Measurements from ENCODE around the gene SMIM20.
"Not testable (repeated sequence)": the region's sequence is repeated elsewhere in the genome, so short reads cannot be mapped to it uniquely, and the experiment has no call there.

SMIM20 gene

DNA sequence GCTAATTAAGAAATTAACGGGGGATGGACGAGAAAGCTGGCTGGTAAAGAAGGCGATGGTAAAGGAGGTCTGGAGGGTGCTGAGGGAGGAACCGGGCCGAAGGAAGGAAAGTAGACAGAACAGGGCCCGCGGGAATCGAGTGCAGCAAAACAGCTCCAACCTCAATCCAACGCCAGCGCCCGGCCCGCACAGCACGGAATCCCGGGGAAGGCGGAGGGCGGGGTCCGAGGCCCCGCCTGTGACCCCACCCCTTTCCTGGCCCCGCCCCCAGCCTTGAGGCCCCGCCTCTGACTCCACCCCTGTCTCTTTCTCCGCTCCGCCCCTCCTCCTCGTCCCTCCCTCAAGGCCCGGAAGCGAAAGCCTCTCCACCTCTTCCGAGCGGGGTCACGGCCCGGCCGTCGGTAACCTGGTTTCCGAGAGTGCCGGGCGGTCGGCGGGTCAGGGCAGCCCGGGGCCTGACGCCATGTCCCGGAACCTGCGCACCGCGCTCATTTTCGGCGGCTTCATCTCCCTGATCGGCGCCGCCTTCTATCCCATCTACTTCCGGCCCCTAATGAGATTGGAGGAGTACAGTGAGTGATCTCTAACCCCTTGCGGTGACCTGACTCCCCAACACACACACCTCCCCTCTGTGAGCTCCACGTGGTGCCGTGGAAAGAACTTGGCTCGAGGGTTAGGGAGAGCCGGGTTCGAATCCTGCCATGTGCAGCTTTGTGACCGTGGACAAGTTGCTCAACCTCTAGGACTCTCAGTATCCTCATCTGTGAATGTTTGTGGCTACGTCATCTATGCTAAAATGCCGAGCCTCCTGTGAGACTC, at the start of gene SMIM20:
Gene SMIM20, plus strand, starts transcription at position 370 of the 819 bp plus-strand sequence. Its CDS starts 94 bp downstream, at position 464.
- peak within 1 kb of the TSS; percentile 77 for H3K4me3 ChIP-seq (replicated peaks; ENCODE audit: low read depth, low read length)
- DNase-seq (ENCODE audit: low read depth): peak; percentile 91
- TF ChIP-seq, protein P1, sequence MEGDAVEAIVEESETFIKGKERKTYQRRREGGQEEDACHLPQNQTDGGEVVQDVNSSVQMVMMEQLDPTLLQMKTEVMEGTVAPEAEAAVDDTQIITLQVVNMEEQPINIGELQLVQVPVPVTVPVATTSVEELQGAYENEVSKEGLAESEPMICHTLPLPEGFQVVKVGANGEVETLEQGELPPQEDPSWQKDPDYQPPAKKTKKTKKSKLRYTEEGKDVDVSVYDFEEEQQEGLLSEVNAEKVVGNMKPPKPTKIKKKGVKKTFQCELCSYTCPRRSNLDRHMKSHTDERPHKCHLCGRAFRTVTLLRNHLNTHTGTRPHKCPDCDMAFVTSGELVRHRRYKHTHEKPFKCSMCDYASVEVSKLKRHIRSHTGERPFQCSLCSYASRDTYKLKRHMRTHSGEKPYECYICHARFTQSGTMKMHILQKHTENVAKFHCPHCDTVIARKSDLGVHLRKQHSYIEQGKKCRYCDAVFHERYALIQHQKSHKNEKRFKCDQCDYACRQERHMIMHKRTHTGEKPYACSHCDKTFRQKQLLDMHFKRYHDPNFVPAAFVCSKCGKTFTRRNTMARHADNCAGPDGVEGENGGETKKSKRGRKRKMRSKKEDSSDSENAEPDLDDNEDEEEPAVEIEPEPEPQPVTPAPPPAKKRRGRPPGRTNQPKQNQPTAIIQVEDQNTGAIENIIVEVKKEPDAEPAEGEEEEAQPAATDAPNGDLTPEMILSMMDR (IDR thresholded peaks at IDR 0.05; ENCODE audit: low read length, missing control alignments): no peak

DNA sequence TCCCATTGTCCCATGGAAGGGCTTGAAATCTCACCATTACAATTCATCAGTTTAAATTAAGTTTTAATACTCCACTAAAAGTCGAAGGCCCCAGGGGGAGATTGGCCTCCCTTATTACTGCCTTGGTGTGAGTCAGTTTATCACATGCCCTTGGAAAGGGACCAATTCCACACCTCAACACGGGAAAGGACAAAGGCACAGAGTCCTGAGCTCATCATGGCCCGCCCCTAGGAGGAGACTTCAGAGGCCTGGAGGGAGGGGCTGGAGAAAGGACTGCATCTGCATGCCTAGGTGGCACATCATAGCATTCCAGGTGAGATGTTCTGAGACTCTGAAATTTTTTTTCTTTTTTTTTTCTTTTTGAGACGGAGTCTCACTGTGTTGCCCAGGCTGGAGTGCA, 48.4 kb upstream of the SMIM20 start:
- no peak overlapping the region for H3K4me3 ChIP-seq (replicated peaks; ENCODE audit: low read depth, low read length)
- peak; percentile 31 for DNase-seq (ENCODE audit: low read depth)
- TF ChIP-seq, protein P1 (IDR thresholded peaks at IDR 0.05; ENCODE audit: low read length, missing control alignments): no peak

DNA sequence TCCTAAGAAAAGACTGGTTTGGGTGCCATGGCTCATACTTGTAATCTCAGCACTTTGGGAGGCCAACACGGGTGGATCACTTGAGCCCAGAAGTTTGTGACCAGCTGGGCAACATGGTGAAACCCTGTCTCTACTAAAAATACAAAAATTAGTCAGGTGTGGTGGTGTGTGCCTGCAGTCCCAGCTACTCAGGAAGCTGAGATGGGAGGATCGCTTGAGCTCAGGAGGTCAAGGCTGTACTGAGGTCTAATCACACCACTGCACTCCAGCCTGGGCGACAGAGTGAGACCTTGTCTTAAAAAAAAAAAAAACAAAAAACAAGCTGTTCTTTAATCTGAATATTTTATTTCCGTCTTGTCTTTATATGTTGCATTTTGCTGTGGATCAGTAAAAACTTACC, 47.6 kb upstream of the SMIM20 start:
- not testable (repeated sequence) for H3K4me3 ChIP-seq (replicated peaks; ENCODE audit: low read depth, low read length); DNase-seq (ENCODE audit: low read depth)

DNA sequence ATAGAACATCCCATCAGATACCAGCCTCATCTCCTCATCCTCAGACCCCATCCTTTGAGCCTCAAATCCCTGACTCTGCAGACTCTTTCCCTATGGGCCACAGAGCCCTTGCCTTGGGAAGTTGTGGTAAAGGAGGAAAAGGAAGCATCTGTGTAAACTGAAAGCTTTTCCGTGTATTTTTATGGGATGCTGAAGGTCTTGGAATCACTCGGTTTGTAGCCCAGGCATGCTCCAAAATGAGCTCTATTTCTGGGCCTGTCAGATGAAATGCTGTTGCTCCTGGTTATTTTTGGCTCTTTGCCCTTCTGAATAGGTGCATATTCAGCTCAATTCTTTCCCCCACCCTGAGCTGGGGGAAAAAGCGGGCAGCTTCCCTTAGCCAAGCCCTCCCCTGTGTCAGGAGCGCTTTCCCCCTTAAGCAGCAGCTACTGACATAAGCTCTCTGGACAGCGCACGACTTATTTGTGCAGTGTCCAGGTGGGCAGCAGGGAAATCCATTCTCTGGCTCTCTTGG, 46.2 kb upstream of the SMIM20 start:
- no peak for DNase-seq (ENCODE audit: low read depth)
- no peak overlapping the region for H3K4me3 ChIP-seq (replicated peaks; ENCODE audit: low read depth, low read length)
- TF ChIP-seq, protein P1 (IDR thresholded peaks at IDR 0.05; ENCODE audit: low read length, missing control alignments): no peak

DNA sequence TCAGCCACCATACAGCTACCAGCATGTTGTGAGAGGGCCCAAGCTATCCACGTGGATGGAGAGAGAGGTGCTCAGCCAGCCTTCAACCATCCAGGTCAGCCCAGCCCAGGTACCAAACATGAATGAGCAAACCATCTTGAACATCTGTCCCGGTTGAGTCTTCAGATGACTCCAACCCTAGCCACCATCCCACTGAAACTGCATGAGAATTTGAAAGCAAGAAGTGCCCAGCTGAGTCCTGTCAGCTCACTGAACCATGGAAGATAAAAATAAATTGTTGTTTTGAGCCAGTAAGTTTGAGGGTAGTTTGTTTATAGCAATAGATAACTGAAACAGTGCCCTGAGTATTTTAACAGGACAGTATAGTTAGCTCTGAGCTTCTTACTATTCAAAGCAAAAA, 43.9 kb upstream of the SMIM20 start:
- DNase-seq (ENCODE audit: low read depth): no peak
- TF ChIP-seq, protein P1 (IDR thresholded peaks at IDR 0.05; ENCODE audit: low read length, missing control alignments): no peak
- no peak overlapping the region for H3K4me3 ChIP-seq (replicated peaks; ENCODE audit: low read depth, low read length)

DNA sequence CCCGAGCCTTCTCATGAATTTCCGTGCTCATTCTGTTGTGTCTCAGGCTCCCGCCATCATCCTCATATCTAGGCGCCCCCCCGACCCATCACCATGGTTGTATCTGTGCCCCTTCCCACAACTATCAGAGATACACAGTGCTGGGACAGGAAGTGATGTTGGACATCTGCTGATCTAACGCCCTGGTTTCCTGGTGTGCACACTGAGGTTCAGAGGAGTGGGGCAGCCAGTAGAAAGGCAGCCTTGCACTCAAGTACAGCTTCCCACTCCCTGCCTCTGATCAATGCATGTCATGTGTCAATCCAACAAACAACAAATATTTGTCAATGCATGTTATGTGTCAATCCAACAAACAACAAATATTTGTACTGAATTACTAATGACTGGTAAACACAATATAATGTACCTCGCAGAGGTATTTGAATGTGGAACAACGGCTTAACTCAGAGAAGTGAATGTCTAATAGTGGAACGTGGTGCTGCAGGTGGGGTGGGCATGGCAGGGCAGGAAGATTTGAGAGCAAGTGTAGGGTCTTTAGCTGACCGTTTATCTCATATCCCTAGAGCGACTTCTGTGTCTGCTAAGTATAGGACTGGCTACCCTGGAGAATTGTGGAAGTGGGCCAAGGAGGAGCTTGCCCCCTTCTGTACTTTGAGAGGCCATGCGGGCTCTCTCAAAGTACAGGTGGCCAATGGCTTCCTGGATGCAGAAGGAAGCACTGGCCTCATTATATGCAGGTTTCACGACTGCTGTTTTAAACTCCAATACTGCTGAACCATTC, 41.0 kb upstream of the SMIM20 start:
- DNase-seq (ENCODE audit: low read depth): no peak
- TF ChIP-seq, protein P1 (IDR thresholded peaks at IDR 0.05; ENCODE audit: low read length, missing control alignments): no peak
- H3K4me3 ChIP-seq (replicated peaks; ENCODE audit: low read depth, low read length): no peak overlapping the region

DNA sequence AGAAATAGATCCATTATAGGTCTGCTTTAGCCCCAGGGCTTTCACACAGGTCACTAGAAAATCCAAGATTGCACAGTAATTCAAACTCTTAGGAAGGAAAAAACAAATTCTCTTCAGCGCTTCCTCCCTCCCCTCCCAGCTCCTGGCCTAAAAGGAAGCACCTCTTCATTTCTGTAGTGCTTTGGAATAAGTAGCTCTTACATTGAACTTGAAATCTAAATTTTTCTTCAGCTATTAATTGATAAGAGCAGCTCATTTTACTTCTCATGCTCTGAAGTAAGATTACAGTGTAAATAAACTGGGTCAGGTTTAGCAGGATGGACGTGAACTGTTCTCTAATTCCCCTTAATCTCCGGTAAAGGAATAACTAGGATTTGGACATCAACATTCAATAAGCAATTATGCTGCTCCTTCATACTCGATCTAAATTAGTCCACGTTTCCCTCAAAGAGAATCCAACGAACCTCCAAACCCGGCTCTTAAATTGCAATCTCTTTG, 40.3 kb upstream of the SMIM20 start:
- no peak for DNase-seq (ENCODE audit: low read depth)
- no peak overlapping the region for H3K4me3 ChIP-seq (replicated peaks; ENCODE audit: low read depth, low read length)
- TF ChIP-seq, protein P1 (IDR thresholded peaks at IDR 0.05; ENCODE audit: low read length, missing control alignments): no peak

All from fibroblast of pulmonary artery (primary cell).